NT2/D1 (cell line): Measurements from ENCODE around the gene GAS2L1.

Experiments
- DNase-seq: peaks from one replicate; pipeline ENCODE4 v3.0.0-alpha.2; 2011; ENCODE audit warnings: low read depth, low spot score
- H3K27me3 ChIP-seq: 2 replicates; pipeline ENCODE4 v1.6.0; 2011; ENCODE audit warnings: mild to moderate bottlenecking; ENCODE audit not compliant: insufficient read length, insufficient read depth
- H3K36me3 ChIP-seq: 2 replicates; pipeline ENCODE4 v1.6.1; 2011; ENCODE audit warnings: mild to moderate bottlenecking, low read length, mixed read lengths; ENCODE audit not compliant: insufficient read depth, insufficient read length
- H3K4me1 ChIP-seq: 2 replicates; pipeline ENCODE4 v1.5.1; 2011; ENCODE audit not compliant: insufficient read depth, insufficient read length
- H3K4me3 ChIP-seq: 2 replicates; pipeline ENCODE4 v1.5.1; 2011; ENCODE audit warnings: low read depth; ENCODE audit not compliant: insufficient read length
- H3K9ac ChIP-seq: 2 replicates; pipeline ENCODE4 v1.6.0; 2011; ENCODE audit warnings: low read depth; ENCODE audit not compliant: insufficient read length
- H3K9me3 ChIP-seq: 2 replicates; pipeline ENCODE4 v1.5.1; 2011; ENCODE audit warnings: mild to moderate bottlenecking, low read length; ENCODE audit not compliant: insufficient read depth
- SUZ12 ChIP-seq: IDR thresholded peaks from 2 replicates; pipeline ENCODE4 v1.6.1; 2011; ENCODE audit not compliant: insufficient read length, insufficient read depth; ENCODE audit errors: extremely low read depth
- YY1 ChIP-seq: IDR thresholded peaks from 2 replicates; pipeline ENCODE4 v1.6.1; 2011; ENCODE audit not compliant: insufficient read length, insufficient read depth
- ZNF274 ChIP-seq: IDR thresholded peaks from 2 replicates; pipeline ENCODE4 v1.6.1; 2011; ENCODE audit warnings: mild to moderate bottlenecking, low read depth, low read length

Gene GAS2L1

GRCh38 chr22:29325356-29325755, 18.9 kb downstream of the GAS2L1 start:
- Histone ChIP-seq H3K4me1 (peaks cover 2% of the 10 kb centered on the region), H3K9me3 (no peaks in the 10 kb centered on the region), H3K36me3 (peaks cover 43% of the 10 kb centered on the region), H3K9ac (no peak overlapping the region), H3K27me3 (no peaks in the 10 kb centered on the region), H3K4me3 (no peak overlapping the region)
- TF ChIP-seq YY1 (no peak), ZNF274 (no peak), SUZ12 (no peak)
- no peak for DNase-seq

- DNase-seq, result no peak
- Histone ChIP-seq H3K27me3 (no peaks in the 10 kb centered on the region), H3K4me1 (peaks cover 6% of the 10 kb centered on the region), H3K9me3 (no peaks in the 10 kb centered on the region), H3K9ac (no peak overlapping the region), H3K4me3 (no peak overlapping the region), H3K36me3 (peaks cover 46% of the 10 kb centered on the region)
- TF ChIP-seq SUZ12 (no peak), ZNF274 (no peak), YY1 (no peak)
These were observed 19.4 kb downstream of the GAS2L1 start for GRCh38 chr22:29325785-29326315.

GRCh38 chr22:29326481-29326880, 20.0 kb downstream of the GAS2L1 start:
- Histone ChIP-seq H3K4me1 (peaks cover 10% of the 10 kb centered on the region), H3K4me3 (no peak overlapping the region), H3K36me3 (peaks cover 52% of the 10 kb centered on the region), H3K27me3 (no peaks in the 10 kb centered on the region), H3K9ac (no peak overlapping the region), H3K9me3 (no peaks in the 10 kb centered on the region)
- TF ChIP-seq SUZ12 (no peak), ZNF274 (no peak), YY1 (no peak)
- no peak for DNase-seq

- Histone ChIP-seq H3K4me3 (no peak overlapping the region), H3K4me1 (peaks cover 10% of the 10 kb centered on the region), H3K27me3 (no peaks in the 10 kb centered on the region), H3K9me3 (no peaks in the 10 kb centered on the region), H3K9ac (no peak overlapping the region), H3K36me3 (peaks cover 56% of the 10 kb centered on the region)
- no peak for TF ChIP-seq ZNF274
- no peak for TF ChIP-seq YY1
- TF ChIP-seq SUZ12, result no peak
- no peak for DNase-seq
These were observed 20.8 kb downstream of the GAS2L1 start for GRCh38 chr22:29327089-29327764.

GRCh38 chr22:29328055-29328454, 21.6 kb downstream of the GAS2L1 start:
- DNase-seq, result no peak
- peaks cover 15% of the 10 kb centered on the region for H3K4me1 ChIP-seq
- H3K9me3 ChIP-seq, result no peaks in the 10 kb centered on the region
- H3K27me3 ChIP-seq, result no peaks in the 10 kb centered on the region
- H3K36me3 ChIP-seq, result peaks cover 64% of the 10 kb centered on the region
- TF ChIP-seq ZNF274 (no peak), SUZ12 (no peak), YY1 (no peak)
- H3K9ac ChIP-seq, result no peak overlapping the region
- H3K4me3 ChIP-seq, result no peak overlapping the region

GRCh38 chr22:29328566-29329500, 22.4 kb downstream of the GAS2L1 start:
- peaks cover 15% of the 10 kb centered on the region for H3K4me1 ChIP-seq
- peaks cover 67% of the 10 kb centered on the region for H3K36me3 ChIP-seq
- no peak for DNase-seq
- no peak overlapping the region for H3K4me3 ChIP-seq
- no peaks in the 10 kb centered on the region for H3K27me3 ChIP-seq
- H3K9me3 ChIP-seq, result no peaks in the 10 kb centered on the region
- no peak for TF ChIP-seq ZNF274
- no peak for TF ChIP-seq YY1
- no peak for TF ChIP-seq SUZ12
- H3K9ac ChIP-seq, result no peak overlapping the region

GRCh38 chr22:29329581-29329980, 23.1 kb downstream of the GAS2L1 start:
- Histone ChIP-seq H3K36me3 (peaks cover 74% of the 10 kb centered on the region), H3K4me3 (no peak overlapping the region)
- TF ChIP-seq YY1 (no peak), SUZ12 (no peak), ZNF274 (no peak)

More at GRCh38 chr22:29329581-29329980, 23.1 kb downstream of the GAS2L1 start:
- Histone ChIP-seq H3K4me1 (peaks cover 15% of the 10 kb centered on the region), H3K9me3 (no peaks in the 10 kb centered on the region), H3K27me3 (no peaks in the 10 kb centered on the region), H3K9ac (no peak overlapping the region)
- DNase-seq, result no peak
